ENCODE data around the gene MYO3A.

- TF ChIP-seq POLR2A (IDR thresholded peaks at IDR 0.05; ENCODE audit: low read depth) (no peak), CTCF (IDR thresholded peaks at IDR 0.05) (no peak), POLR2AphosphoS5 (IDR thresholded peaks at IDR 0.05) (no peak)
Measured at GRCh38 chr10:25907261-25907660, 26.8 kb upstream of the MYO3A start.

Measured in esophagus muscularis mucosa (tissue), 3 donors.